ENCODE measurements around the gene NCAPG2.

Gene NCAPG2

GRCh38 chr7:158588878-158589442, 115.6 kb downstream of the NCAPG2 start:
- H3K27ac ChIP-seq: no peak overlapping the region

DNA sequence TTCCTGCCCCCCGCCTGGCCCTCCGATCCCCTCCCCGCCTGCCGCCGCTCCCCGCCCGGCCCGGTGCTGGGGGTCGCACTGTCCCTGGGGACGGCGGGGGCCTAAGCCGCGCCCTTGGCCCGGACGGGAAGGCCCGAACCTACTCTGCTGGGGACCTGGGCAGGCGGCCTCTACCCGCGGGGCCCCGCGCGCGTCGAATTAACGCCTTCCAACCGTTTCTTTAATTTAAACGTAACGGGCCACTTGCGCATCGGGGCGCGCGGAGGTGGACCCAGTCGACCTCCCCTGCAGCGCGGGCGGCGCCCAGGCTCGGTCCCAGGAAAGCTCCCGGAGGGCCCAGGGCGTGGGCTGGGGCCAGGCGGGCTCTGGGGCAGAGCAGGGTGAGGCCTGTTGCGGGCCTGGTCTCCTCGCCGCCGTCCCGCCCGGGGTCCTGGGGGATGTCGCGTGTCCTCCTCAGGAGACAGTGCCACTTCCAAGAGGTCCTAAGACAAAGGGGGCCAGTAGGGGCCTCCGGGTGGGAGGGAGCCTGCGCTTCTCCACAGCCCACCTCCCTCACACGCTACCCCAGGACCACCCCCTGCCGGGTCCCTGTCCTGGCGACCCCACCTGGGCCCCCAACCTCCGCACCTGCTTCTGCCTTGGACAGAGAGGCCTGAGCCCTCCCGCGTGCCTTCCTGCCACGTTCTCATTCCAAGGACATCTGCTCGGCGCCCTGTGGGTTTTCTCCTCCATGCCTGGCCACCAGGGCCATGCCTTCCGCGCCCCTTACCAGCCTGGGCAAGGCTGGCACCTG, 116.3 kb downstream of the NCAPG2 start:
- peaks cover 0 to 8% (median 0%) of the 10 kb centered on the region in 11 experiments; a peak in 4 of 22 replicates for H4K20me1 ChIP-seq
- H3K9ac ChIP-seq: no peak overlapping the region
- H3K4me1 ChIP-seq: peaks cover 0 to 3% (median 0%) of the 10 kb centered on the region in 10 experiments; a peak in 1 of 20 replicates
- no peak for TF ChIP-seq Cebpa-rat (IDR thresholded peaks at IDR 0.05)
- H3K27ac ChIP-seq: no peak overlapping the region
- peaks cover 0 to 15% (median 6%) of the 10 kb centered on the region in 11 experiments; a peak in 8 of 22 replicates for H3K9me3 ChIP-seq (replicated peaks in 1 of 11)
- H3K27me3 ChIP-seq: peaks cover 27 to 41% (median 32%) of the 10 kb centered on the region in 11 experiments
- no peaks in the 10 kb centered on the region for H3K36me3 ChIP-seq
- H3K4me3 ChIP-seq: peak overlapping the region in 1 of 10 experiments; percentile 15; a peak in 2 of 20 replicates
- peak overlapping the region in 7 of 11 experiments; percentile 24 to 53 (median 37); a peak in 10 of 22 replicates for H3K4me2 ChIP-seq

More at GRCh38 chr7:158588878-158589442, 115.6 kb downstream of the NCAPG2 start:
- Histone ChIP-seq H3K36me3 (no peaks in the 10 kb centered on the region), H3K4me3 (no peak overlapping the region), H3K27me3 (peaks cover 27 to 41% (median 32%) of the 10 kb centered on the region in 11 experiments), H3K9me3 (replicated peaks in 1 of 11) (peaks cover 0 to 21% (median 9%) of the 10 kb centered on the region in 11 experiments; a peak in 13 of 22 replicates), H3K4me2 (no peak overlapping the region), H3K4me1 (peaks cover 0 to 3% (median 0%) of the 10 kb centered on the region in 10 experiments; a peak in 1 of 20 replicates), H3K9ac (no peak overlapping the region), H4K20me1 (peaks cover 0 to 8% (median 0%) of the 10 kb centered on the region in 11 experiments; a peak in 4 of 22 replicates)
- no peak for TF ChIP-seq Cebpa-rat (IDR thresholded peaks at IDR 0.05)

DNA sequence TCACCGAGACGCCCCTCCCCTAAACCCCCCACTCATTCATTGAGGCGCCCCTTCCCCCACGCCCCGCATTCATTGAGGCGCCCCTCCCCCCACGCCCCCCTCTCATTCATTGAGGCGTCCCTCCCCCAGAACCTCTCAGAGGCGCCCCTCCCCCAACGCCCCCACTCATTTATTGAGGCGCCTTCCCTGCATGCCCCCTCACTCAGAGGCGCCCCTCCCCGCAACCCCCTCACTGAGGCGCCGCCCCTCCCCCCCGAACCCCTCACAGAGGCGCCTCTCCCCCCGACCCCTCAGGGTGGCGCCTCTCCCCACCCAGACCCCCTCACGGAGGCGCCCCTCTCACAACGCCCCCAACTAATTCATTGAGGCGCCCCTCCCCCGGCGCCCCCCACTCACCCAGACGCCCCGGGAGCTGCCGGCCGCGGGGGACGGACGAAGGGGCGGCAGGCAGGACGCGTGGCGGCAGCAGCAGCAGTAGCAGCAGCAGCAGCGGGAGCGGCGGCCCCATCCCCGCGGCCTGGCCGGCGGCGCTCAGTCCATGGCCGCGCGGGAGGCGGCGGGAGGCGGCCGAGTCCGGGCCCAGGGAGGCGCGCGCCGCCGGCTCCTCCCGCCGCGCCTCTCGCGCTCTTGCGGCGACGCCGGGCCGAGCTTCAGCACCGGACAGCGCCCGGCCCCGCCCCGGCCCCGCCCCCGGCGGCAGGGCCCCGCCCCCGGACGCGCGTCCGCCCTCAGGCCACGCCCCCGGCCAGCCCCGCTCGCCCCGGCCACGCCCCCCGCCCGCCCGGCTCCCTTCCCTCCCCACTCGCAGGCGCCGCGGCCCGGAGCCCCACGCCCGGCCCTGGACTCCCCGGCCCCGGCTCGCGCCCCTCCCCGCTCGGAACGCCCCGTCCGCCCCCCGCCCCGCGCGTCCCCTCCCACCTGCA, 117.2 kb downstream of the NCAPG2 start, which contains the start of gene PTPRN2:
Gene PTPRN2 (minus strand): TSS at position 662 of the 923 bp plus-strand sequence.
- peaks cover 27 to 41% (median 32%) of the 10 kb centered on the region in 11 experiments for H3K27me3 ChIP-seq
- H4K20me1 ChIP-seq: peaks cover 0 to 8% (median 0%) of the 10 kb centered on the region in 11 experiments; a peak in 4 of 22 replicates
- no peak within 1 kb of the TSS for H3K27ac ChIP-seq
- no peaks in the 10 kb centered on the region for H3K36me3 ChIP-seq
- H3K4me3 ChIP-seq: peak within 1 kb of the TSS in 7 of 10 experiments; percentile 38 to 62 (median 46); a peak in 11 of 20 replicates
- 0 out of 22 replicates have a peak, but pooled peaks cover 0 to 6% (median 0%) of the 10 kb centered on the region in 11 experiments for H3K9me3 ChIP-seq (replicated peaks in 1 of 11)
- H3K4me1 ChIP-seq: peaks cover 0 to 3% (median 0%) of the 10 kb centered on the region in 10 experiments; a peak in 2 of 20 replicates
- peak within 1 kb of the TSS; percentile 69 to 90 (median 79); a peak in 20 of 22 replicates for H3K4me2 ChIP-seq
- no peak for TF ChIP-seq Cebpa-rat (IDR thresholded peaks at IDR 0.05)
- H3K9ac ChIP-seq: no peak within 1 kb of the TSS

GRCh38 chr7:158586499-158587161, 118.0 kb downstream of the NCAPG2 start:
- peaks cover 0 to 10% (median 7%) of the 10 kb centered on the region in 10 experiments; a peak in 12 of 20 replicates for H3K4me1 ChIP-seq
- H3K27me3 ChIP-seq: peaks cover 27 to 41% (median 32%) of the 10 kb centered on the region in 11 experiments
- H3K27ac ChIP-seq: no peak overlapping the region
- no peaks in the 10 kb centered on the region for H3K36me3 ChIP-seq
- H3K9me3 ChIP-seq (replicated peaks in 1 of 11): no peaks in the 10 kb centered on the region
- no peak for TF ChIP-seq Cebpa-rat (IDR thresholded peaks at IDR 0.05)
- H3K4me3 ChIP-seq: no peak overlapping the region
- H3K9ac ChIP-seq: no peak overlapping the region
- H3K4me2 ChIP-seq: no peak overlapping the region
- H4K20me1 ChIP-seq: peaks cover 0 to 8% (median 0%) of the 10 kb centered on the region in 11 experiments; a peak in 4 of 22 replicates

- Histone ChIP-seq H3K9me3 (replicated peaks in 1 of 11) (peaks cover 3 to 6% (median 4%) of the 10 kb centered on the region in 11 experiments; a peak in 16 of 22 replicates), H4K20me1 (peaks cover 0 to 8% (median 0%) of the 10 kb centered on the region in 11 experiments; a peak in 4 of 22 replicates), H3K4me1 (peaks cover 0 to 13% (median 10%) of the 10 kb centered on the region in 10 experiments; a peak in 12 of 20 replicates), H3K4me2 (no peak overlapping the region), H3K4me3 (no peak overlapping the region), H3K27me3 (peaks cover 27 to 41% (median 32%) of the 10 kb centered on the region in 11 experiments), H3K36me3 (no peaks in the 10 kb centered on the region), H3K9ac (no peak overlapping the region), H3K27ac (no peak overlapping the region)
- no peak for TF ChIP-seq Cebpa-rat (IDR thresholded peaks at IDR 0.05)
These were observed 118.7 kb downstream of the NCAPG2 start for GRCh38 chr7:158585721-158586498.

GRCh38 chr7:158584407-158584806, 120.2 kb downstream of the NCAPG2 start:
- Histone ChIP-seq H3K27ac (no peak overlapping the region), H3K9ac (no peak overlapping the region), H3K4me3 (no peak overlapping the region), H3K4me1 (peaks cover 0 to 13% (median 10%) of the 10 kb centered on the region in 10 experiments; a peak in 12 of 20 replicates), H3K9me3 (replicated peaks in 1 of 11) (peaks cover 17 to 21% (median 19%) of the 10 kb centered on the region in 11 experiments), H4K20me1 (peaks cover 0 to 8% (median 0%) of the 10 kb centered on the region in 11 experiments; a peak in 4 of 22 replicates), H3K4me2 (no peak overlapping the region), H3K36me3 (peaks cover 0 to 4% (median 0%) of the 10 kb centered on the region in 11 experiments; a peak in 1 of 22 replicates), H3K27me3 (peaks cover 26 to 31% (median 29%) of the 10 kb centered on the region in 11 experiments)
- TF ChIP-seq Cebpa-rat (IDR thresholded peaks at IDR 0.05): no peak

DNA sequence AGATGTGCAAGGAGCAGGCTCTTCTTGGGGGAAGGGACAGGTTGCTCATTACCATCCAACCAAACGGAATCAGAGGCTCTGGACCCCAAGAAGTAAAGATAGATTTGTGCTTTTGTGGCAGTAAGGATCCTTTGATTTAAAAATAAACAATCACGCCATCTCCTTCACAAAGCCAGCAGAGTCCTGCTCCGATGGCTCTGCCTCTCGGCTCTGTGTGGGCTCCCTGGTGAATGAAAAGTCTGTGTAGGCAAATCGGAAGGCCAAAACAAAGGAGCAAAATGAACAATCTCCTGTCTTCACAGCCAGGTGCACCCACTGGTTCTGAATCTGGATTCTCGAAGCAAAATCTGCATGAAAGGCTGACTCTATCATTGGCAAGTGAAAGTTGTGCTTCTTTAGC, 120.8 kb downstream of the NCAPG2 start:
- no peak for TF ChIP-seq Cebpa-rat (IDR thresholded peaks at IDR 0.05)
- peaks cover 23 to 27% (median 25%) of the 10 kb centered on the region in 11 experiments for H3K9me3 ChIP-seq (replicated peaks in 1 of 11)
- no peak overlapping the region for H3K9ac ChIP-seq
- no peak overlapping the region for H3K4me3 ChIP-seq
- peaks cover 0 to 13% (median 10%) of the 10 kb centered on the region in 10 experiments; a peak in 12 of 20 replicates for H3K4me1 ChIP-seq
- H4K20me1 ChIP-seq: peaks cover 0 to 8% (median 0%) of the 10 kb centered on the region in 11 experiments; a peak in 4 of 22 replicates
- H3K4me2 ChIP-seq: no peak overlapping the region
- H3K27me3 ChIP-seq: peaks cover 20 to 25% (median 23%) of the 10 kb centered on the region in 11 experiments
- H3K36me3 ChIP-seq: peaks cover 0 to 4% (median 0%) of the 10 kb centered on the region in 11 experiments; a peak in 1 of 22 replicates
- no peak overlapping the region for H3K27ac ChIP-seq
